ENCODE data around the gene XRCC3.

DNA sequence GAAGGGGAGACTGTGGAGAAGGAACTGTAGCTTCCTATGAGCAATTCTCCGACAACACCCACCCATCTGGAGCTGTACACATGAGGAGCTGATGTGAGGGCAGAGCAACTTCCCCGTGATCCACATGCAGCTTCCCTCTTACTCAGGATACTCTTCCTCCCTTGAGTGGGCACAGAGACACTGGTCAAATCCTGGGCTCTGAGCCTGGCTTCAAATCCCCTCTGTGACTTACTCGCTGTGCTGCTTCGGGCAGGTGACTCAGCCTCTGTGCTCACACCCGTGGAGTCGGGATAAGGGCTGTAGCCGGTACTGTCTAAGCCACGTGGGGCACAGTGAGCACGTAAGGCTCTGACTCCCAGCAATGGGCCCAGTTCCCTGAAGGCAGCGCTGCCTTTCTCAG, 31.4 kb upstream of the XRCC3 start:
- no peak for TF ChIP-seq CTCF (conservative IDR thresholded peaks at IDR 0.05)
- TF ChIP-seq ZFX (IDR thresholded peaks at IDR 0.05), result no peak
